HS-5 (cell line): ENCODE measurements around the gene UXS1.

Experiments
- DNase-seq: peaks from one replicate; pipeline ENCODE4 v3.0.0-alpha.2; 2012; ENCODE audit warnings: low read depth

The UXS1 gene

DNA sequence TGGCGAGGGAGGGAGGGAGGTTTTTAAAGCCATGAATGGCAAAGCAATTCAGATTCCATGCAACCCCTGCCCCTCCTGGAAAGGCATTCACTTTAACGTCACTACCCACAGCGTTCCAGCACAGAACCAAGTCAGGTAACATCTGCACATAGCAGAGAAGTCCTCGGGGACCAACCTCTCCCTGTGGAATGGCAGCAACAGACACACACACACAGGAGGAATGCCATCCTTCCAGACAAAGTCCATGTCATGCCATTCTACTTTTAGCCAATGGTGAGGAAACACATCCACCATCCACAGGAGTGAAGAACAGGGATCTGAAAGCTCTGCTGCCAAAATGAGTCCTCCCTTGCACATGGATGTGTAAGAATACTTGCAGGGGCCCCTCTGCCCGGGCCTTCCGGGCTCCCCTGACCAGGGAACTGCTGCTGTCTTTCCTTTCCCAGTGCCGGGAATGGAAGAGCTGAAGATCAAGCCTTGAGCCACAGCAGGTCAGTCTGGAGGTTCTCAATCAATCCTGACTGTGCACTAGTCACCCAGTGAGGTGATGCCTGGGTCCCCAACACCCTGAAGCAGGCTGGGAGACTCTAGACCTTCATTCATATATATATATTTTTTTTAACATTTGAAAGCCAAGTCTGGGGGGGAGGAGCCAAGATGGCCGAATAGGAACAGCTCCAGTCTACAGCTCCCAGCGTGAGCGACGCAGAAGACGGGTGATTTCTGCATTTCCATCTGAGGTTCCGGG, 63.7 kb downstream of the UXS1 start:
- no peak for DNase-seq

DNA sequence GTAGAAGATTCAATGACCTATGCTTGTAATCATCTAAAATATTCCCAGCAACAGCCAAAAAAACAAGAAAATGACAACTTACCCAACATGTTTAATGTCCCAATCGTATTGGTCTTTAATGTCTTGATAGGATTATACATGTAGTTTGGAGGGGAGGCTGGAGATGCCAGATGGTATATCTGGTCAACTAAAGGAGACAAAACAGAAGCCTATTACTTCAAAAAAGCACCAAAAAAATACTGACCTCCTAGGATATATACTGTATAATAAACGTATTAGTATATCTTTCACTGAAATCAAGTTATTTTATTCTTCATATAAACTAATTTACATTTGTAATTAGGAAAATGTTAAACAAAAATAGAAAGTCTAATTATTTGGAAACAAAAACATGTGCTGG, 64.5 kb downstream of the UXS1 start:
- DNase-seq: no peak

DNA sequence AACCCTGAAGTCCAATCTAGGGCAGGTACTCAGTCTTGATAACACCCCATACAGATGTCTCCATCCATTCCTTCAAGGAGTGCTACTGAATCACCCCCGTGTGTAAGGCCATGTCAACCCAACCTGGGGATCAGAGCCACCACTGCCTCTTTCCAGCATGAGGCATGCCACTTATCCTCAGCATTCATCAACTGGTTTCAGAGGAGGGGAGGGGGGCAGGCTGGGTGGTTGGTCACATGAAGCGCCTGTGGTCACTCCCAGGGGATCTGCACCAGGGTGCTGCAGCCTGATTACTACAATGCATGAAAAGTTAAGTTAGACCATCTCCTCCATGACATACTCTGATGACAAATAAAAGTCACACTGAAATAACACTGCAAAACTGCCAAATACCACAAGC, 65.0 kb downstream of the UXS1 start:
- DNase-seq: no peak

- DNase-seq: no peak
Measured at GRCh38 chr2:106127776-106128268, 66.3 kb downstream of the UXS1 start.

- no peak for DNase-seq
Measured at GRCh38 chr2:106127282-106127771, 66.8 kb downstream of the UXS1 start.

GRCh38 chr2:106126705-106127281, 67.3 kb downstream of the UXS1 start:
- DNase-seq: no peak

- DNase-seq: no peak
Measured at GRCh38 chr2:106126295-106126694, 67.8 kb downstream of the UXS1 start.

DNA sequence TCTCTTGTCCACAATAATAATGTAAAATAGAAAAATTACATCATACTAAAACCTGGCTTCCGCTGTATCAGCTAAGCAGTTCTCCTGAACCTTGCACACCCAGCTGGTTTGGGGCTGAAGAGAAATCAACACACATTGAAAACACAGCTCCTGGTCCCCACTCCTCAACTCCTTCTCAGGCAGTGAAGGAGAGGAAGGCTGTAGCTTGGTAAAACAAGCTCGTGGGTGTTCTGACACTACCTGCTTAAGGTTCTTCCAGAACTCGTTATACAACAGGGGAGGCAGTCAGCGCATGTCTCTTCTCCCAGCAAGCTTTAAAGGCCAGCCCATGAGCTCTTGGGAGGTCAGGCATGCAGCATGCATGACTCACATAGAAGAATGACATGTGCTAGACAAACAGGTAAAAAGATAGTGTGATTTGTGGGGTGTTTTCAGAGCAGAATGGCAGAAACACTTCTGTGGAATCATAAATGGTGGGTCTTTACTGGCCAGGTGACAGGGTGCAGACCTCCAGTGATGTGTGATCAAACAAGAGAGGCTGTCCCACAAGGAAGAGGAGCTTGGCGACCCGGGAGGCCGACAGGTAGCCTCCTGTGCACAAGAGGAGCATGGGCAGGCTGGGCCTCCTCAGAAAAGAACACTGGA, 69.1 kb downstream of the UXS1 start:
- DNase-seq: no peak

- DNase-seq: no peak
Measured at GRCh38 chr2:106124106-106124756, 69.9 kb downstream of the UXS1 start.

DNA sequence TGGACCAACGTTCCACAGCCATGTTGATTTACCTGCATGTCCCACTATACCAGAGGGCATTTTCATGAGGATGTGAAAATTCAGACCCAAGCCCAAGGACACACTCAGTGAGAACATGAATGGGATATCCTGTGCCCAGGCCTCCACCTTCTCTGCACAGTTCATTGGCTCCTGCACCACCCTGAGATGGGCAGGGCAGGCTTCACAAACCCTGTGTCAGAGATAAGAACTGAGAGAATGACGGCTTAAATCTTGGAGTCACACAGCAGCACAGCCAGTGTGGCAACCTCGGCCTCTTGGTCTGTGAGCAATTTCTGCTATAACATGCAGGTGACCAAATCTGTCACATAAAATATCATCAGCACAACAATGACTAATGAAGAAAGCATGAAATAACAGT, 71.9 kb downstream of the UXS1 start:
- no peak for DNase-seq

DNA sequence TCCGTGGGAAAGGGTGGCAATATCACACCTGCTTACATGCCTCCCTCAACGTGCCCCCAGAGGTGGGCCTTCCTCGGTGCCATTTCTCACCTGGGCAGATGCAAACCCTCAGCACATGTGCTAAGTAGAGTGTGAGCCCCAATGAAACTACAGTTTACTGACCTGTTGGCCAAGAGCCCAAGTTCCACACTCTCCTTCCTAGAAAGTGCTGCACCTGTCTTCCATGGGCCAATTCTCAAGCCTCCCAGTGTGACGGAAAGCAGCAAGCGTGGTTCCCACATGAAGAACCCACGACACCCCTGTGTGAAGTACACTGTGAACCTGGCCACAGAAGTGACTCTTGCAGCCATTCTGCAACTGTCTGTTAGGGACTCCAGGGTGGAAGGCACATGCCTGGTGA, 73.7 kb downstream of the UXS1 start:
- DNase-seq: no peak

DNA sequence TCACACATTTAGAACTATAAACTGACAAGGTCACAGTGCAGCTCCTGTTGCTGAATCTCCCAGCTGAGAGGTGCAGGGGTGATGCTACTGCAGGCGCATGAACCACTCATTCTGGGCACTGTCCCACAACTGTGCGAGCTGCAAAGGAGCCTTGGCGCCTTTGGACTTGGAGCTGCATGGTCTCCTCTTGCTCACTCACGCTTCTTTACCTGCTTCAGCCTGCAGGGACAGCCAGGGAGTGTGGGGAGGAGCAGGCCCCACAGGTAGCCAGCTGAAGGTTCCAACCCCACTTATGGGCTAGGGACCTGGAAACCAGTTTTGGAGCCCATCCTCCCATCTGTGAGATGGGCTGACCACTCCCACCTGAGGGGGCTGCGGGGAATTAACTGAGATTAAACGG, 75.0 kb downstream of the UXS1 start:
- no peak for DNase-seq

GRCh38 chr2:106117882-106118684, 76.0 kb downstream of the UXS1 start:
- DNase-seq: no peak

DNA sequence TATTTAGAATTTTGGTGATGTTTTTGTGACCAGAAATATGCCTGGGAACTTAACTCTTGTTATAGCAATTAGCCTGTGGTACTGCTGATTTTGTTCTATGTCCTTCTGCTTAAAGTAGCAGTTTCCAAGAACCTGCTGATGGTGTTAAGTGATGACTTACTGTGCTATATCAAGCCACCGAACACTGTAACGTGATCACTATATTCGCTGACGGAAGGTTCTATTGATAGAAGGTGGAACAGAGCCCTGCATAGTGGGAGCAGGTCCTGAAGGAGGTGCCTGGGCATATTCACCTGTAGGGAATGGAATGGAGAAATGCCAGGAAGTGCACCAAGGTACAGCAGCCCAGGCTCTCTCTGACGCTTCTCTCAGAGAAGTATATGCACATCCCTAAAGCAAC, 76.8 kb downstream of the UXS1 start:
- DNase-seq: no peak

- no peak for DNase-seq
Measured at GRCh38 chr2:106116248-106116647, 77.9 kb downstream of the UXS1 start.

- no peak for DNase-seq
Measured at GRCh38 chr2:106115665-106116064, 78.4 kb downstream of the UXS1 start.

- DNase-seq: peak; percentile 33
Measured at GRCh38 chr2:106115250-106115649, 78.9 kb downstream of the UXS1 start.

DNA sequence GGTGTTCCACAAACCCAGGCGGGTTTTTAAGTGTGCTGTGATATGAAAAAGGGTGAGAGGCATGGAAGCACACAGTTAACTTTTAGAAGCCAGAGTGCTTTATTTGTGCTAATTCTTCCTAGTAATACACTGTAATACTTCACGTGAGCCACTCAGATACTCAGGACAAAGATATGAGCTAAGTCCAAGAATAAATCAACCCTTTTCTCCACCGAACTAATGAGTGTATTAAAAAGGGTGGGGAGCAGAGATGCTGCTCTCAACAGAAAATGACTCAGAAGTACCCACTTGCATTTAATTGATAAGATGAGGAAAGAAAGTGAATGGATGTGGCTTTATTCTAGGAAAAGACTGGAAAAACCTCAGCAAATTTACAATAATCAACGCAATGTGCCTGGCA, 79.9 kb downstream of the UXS1 start:
- DNase-seq: no peak

DNA sequence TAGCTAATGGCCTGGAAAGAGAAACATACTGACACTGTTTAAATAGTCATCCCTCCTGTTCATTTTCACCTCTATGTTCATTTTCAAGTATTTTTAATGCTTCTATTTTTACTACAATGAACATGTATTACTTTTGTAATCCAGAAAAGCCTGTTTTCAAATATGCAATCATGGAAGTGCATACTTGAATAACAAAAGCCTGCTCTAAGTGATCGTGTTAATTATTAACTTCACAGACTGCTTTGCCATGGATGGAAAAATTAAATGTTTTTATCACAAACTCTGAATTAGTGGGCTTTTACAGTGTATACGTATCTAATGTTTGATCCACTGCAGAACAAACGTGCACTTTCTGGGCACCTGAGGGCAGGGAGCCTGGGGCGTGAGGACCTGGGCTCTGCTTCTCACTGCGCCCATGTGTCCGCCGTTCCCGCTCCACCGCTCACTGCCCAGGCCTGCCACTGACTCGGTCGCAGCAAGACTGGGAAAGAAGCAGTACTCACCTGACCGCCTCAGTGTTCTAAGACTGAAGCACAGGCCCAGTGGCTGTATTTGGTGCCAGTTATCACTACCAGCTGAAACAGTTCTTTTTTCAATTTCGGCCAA, 80.6 kb downstream of the UXS1 start:
- DNase-seq: no peak

GRCh38 chr2:106111882-106112571, 82.1 kb downstream of the UXS1 start:
- DNase-seq: no peak
